Activated CD8-positive, alpha-beta memory T cell treated with anti-CD3 and anti-CD28 coated beads, Interleukin-2, amount 50 U/mL, for 4 hours (primary cell): Measurements from ENCODE around the gene MYB.
"Not testable (repeated sequence)": the region's sequence is repeated elsewhere in the genome, so short reads cannot be mapped to it uniquely, and the experiment has no call there.

Experiments
- DNase-seq: peaks from one replicate; pipeline ENCODE4 v3.0.0-alpha.2; 2020

Gene MYB

GRCh38 chr6:135224037-135224647 is 43.0 kb downstream of the MYB start:
- DNase-seq: no peak

GRCh38 chr6:135225911-135226310 is 44.8 kb downstream of the MYB start:
- no peak for DNase-seq

GRCh38 chr6:135226537-135226936 is 45.4 kb downstream of the MYB start:
- no peak for DNase-seq

GRCh38 chr6:135227349-135227748 is 46.2 kb downstream of the MYB start:
- DNase-seq: no peak

- DNase-seq: no peak
Measured at GRCh38 chr6:135227758-135228157, 46.6 kb downstream of the MYB start.

- DNase-seq: no peak
Measured at GRCh38 chr6:135228486-135228885, 47.4 kb downstream of the MYB start.

- DNase-seq: no peak
Measured at GRCh38 chr6:135229996-135230395, 48.9 kb downstream of the MYB start.

GRCh38 chr6:135230711-135231468 is 49.8 kb downstream of the MYB start:
- DNase-seq: no peak

- no peak for DNase-seq
Measured at GRCh38 chr6:135231469-135231844, 50.3 kb downstream of the MYB start.

GRCh38 chr6:135233686-135234491 is 52.8 kb downstream of the MYB start:
- no peak for DNase-seq

GRCh38 chr6:135234492-135234780 is 53.3 kb downstream of the MYB start:
- DNase-seq: no peak

GRCh38 chr6:135235716-135236115 is 54.6 kb downstream of the MYB start:
- DNase-seq: no peak

GRCh38 chr6:135236319-135236718 is 55.2 kb downstream of the MYB start:
- no peak for DNase-seq

GRCh38 chr6:135236732-135237131 is 55.6 kb downstream of the MYB start:
- no peak for DNase-seq

- no peak for DNase-seq
Measured at GRCh38 chr6:135240711-135241110, 59.6 kb downstream of the MYB start.

- no peak for DNase-seq
Measured at GRCh38 chr6:135243871-135244796, 63.0 kb downstream of the MYB start.

GRCh38 chr6:135244805-135245204 is 63.7 kb downstream of the MYB start:
- DNase-seq: no peak

GRCh38 chr6:135246412-135247012 is 65.4 kb downstream of the MYB start:
- not testable (repeated sequence) for DNase-seq

GRCh38 chr6:135250234-135250633 is 69.1 kb downstream of the MYB start:
- DNase-seq: no peak

- DNase-seq: no peak
Measured at GRCh38 chr6:135250751-135251497, 69.8 kb downstream of the MYB start.

- DNase-seq: no peak
Measured at GRCh38 chr6:135251498-135252441, 70.7 kb downstream of the MYB start.
